H1 (cell line): ENCODE measurements around the gene LCP1. TPM values are rescaled to one million over a fixed set of nuclear protein-coding genes. Genes with fewer than 3 reads are reported as not detected.

Source experiments
- CTCF ChIA-PET: fragments of 300-600 bp; sonication (Branson Sonifier 250); formaldehyde crosslinking; loops from one replicate; lab custom pipeline; 2021; ENCODE audit not compliant: partially characterized antibody; lab: Charles Lee
- POLR2A ChIA-PET: fragments of 300-600 bp; sonication (Branson Sonifier 250); formaldehyde crosslinking; loops from one replicate; lab custom pipeline; 2021; ENCODE audit warnings: inconsistent platforms; ENCODE audit not compliant: partially characterized antibody; lab: Charles Lee
- DNase-seq, 2 experiments: peaks; one replicate each; pipeline versions ENCODE4 v3.0.0 to v3.0.0-alpha.2; 2010 to 2022; ENCODE audit warnings: low spot score in 2 of 2, low read depth in 1 of 2, mixed read lengths in 1 of 2
- FAIRE-seq: peaks from 2 replicates; lab custom pipeline; 2011; peaks lifted over from hg19 to GRCh38; lab: Jason Lieb, UNC
- H2AFZ ChIP-seq: 2 replicates; pipeline ENCODE4 v1.8.1; 2012; ENCODE audit warnings: low read length, inconsistent platforms
- H2AK5ac ChIP-seq: 2 replicates; pipeline ENCODE4 v1.6.1; 2013; ENCODE audit warnings: low read depth, low read length
- H2BK120ac ChIP-seq: replicated peaks from 2 replicates; pipeline ENCODE3; 2013; ENCODE audit warnings: low read depth, low read length, inconsistent platforms
- H2BK12ac ChIP-seq: 2 replicates; pipeline ENCODE4 v1.6.1; 2013; ENCODE audit warnings: low read depth, low read length
- H2BK15ac ChIP-seq: 2 replicates; pipeline ENCODE4 v1.6.1; 2013; ENCODE audit warnings: low read length
- H2BK20ac ChIP-seq: 2 replicates; pipeline ENCODE4 v1.6.1; 2013; ENCODE audit warnings: low read length
- H2BK5ac ChIP-seq: 2 replicates; pipeline ENCODE4 v1.6.1; 2013; ENCODE audit warnings: low read depth, low read length
- H3K14ac ChIP-seq: 2 replicates; pipeline ENCODE4 v1.6.1; 2013; ENCODE audit warnings: inconsistent platforms; ENCODE audit not compliant: insufficient read length
- H3K18ac ChIP-seq: 2 replicates; pipeline ENCODE4 v1.6.1; 2013; ENCODE audit warnings: low read length; ENCODE audit errors: extremely low read depth
- H3K23ac ChIP-seq: 2 replicates; pipeline ENCODE4 v1.6.1; 2013; ENCODE audit warnings: inconsistent platforms; ENCODE audit not compliant: insufficient read length
- H3K23me2 ChIP-seq: 2 replicates; pipeline ENCODE4 v1.6.1; 2013; ENCODE audit warnings: low read depth, low read length
- H3K27ac ChIP-seq: 2 replicates; pipeline ENCODE4 v1.6.1; 2011; ENCODE audit warnings: low read depth, low read length, inconsistent platforms
- H3K27me3 ChIP-seq, 4 experiments: replicated peaks in 1 of 4; 1 replicate in 1 of 4; 2 replicates in 3 of 4; pipeline versions ENCODE4 v1.6.1 to v1.8.1; 2011 to 2013; ENCODE audit warnings: low read length in 3 of 4, mild to moderate bottlenecking in 3 of 4, inconsistent platforms in 2 of 4, mixed read lengths in 2 of 4, moderate library complexity in 1 of 4; ENCODE audit not compliant: control insufficient read depth in 3 of 4, insufficient read depth in 3 of 4; ENCODE audit errors: extremely low read depth in 1 of 4
- H3K36me3 ChIP-seq, 4 experiments: 2 replicates each; pipeline versions ENCODE4 v1.6.1 to v1.8.1; 2011 to 2013; ENCODE audit warnings: mild to moderate bottlenecking in 4 of 4, low read length in 3 of 4, moderate library complexity in 2 of 4, control low read depth in 1 of 4, inconsistent platforms in 1 of 4; ENCODE audit not compliant: insufficient read depth in 4 of 4, control insufficient read depth in 2 of 4
- H3K4ac ChIP-seq: replicated peaks from 2 replicates; pipeline ENCODE3; 2013; ENCODE audit warnings: low read length, low read depth, mixed read lengths, inconsistent platforms; ENCODE audit not compliant: insufficient read length
- H3K4me1 ChIP-seq, 4 experiments: replicated peaks in 1 of 4; 1 replicate in 1 of 4; 2 replicates in 3 of 4; pipeline versions ENCODE4 v1.6.1 to v1.8.1; 2011 to 2013; ENCODE audit warnings: low read length in 3 of 4, inconsistent platforms in 2 of 4, mixed read lengths in 1 of 4; ENCODE audit not compliant: insufficient read depth in 4 of 4, control insufficient read depth in 3 of 4
- H3K4me2 ChIP-seq, 2 experiments: 2 replicates each; pipeline versions ENCODE4 v1.6.1 to v1.8.1; 2011 to 2013; ENCODE audit warnings: low read depth in 2 of 2, low read length in 2 of 2, control low read depth in 1 of 2, inconsistent platforms in 1 of 2, mild to moderate bottlenecking in 1 of 2; ENCODE audit not compliant: insufficient read depth in 1 of 2
- H3K4me3 ChIP-seq, 4 experiments: fragments of 200-600, 300-600 bp in 1 of 4; sonication (generic), shearing (Covaris generic), sonication (Bioruptor Twin) in 1 of 4; 2 replicates each; pipeline versions ENCODE4 v1.5.1 to v1.8.1; 2011 to 2016; ENCODE audit warnings: low read length in 4 of 4, low read depth in 3 of 4, control low read depth in 2 of 4, inconsistent platforms in 2 of 4, mild to moderate bottlenecking in 2 of 4, mixed read lengths in 1 of 4, moderate library complexity in 1 of 4; ENCODE audit not compliant: insufficient read depth in 2 of 4; ENCODE audit errors: extremely low read depth in 1 of 4
- H3K56ac ChIP-seq: replicated peaks from 2 replicates; pipeline ENCODE3; 2013; ENCODE audit warnings: low read depth, mild to moderate bottlenecking, mixed read lengths, low read length, inconsistent platforms; ENCODE audit not compliant: insufficient read length
- H3K79me1 ChIP-seq: 2 replicates; pipeline ENCODE4 v1.6.1; 2013; ENCODE audit warnings: low read depth, low read length, control low read depth
- H3K79me2 ChIP-seq, 2 experiments: 2 replicates each; pipeline versions ENCODE4 v1.6.1 to v1.8.1; 2012 to 2013; ENCODE audit warnings: low read length in 2 of 2, mild to moderate bottlenecking in 2 of 2, inconsistent platforms in 1 of 2; ENCODE audit not compliant: insufficient read depth in 2 of 2, control insufficient read depth in 1 of 2
- H3K9ac ChIP-seq, 4 experiments: replicated peaks in 1 of 4; 1 replicate in 1 of 4; 2 replicates in 3 of 4; pipeline versions ENCODE4 v1.6.1 to v1.8.1; 2011 to 2013; ENCODE audit warnings: low read depth in 3 of 4, low read length in 3 of 4, control low read depth in 2 of 4, mild to moderate bottlenecking in 2 of 4, moderate library complexity in 2 of 4, inconsistent platforms in 1 of 4; ENCODE audit errors: extremely low read depth in 1 of 4
- H3K9me3 ChIP-seq, 2 experiments: 2 replicates each; pipeline versions ENCODE4 v1.6.1 to v1.8.1; 2012 to 2013; ENCODE audit warnings: mild to moderate bottlenecking in 2 of 2, moderate library complexity in 2 of 2, control low read depth in 1 of 2, inconsistent platforms in 1 of 2, low read depth in 1 of 2, low read length in 1 of 2, mixed read lengths in 1 of 2; ENCODE audit not compliant: insufficient read depth in 2 of 2
- H4K20me1 ChIP-seq, 2 experiments: replicated peaks in 1 of 2; 2 replicates each; pipeline versions ENCODE3 to v1.8.1; 2011 to 2013; ENCODE audit warnings: inconsistent platforms in 2 of 2, low read length in 2 of 2, mild to moderate bottlenecking in 1 of 2; ENCODE audit not compliant: insufficient read depth in 2 of 2, control insufficient read depth in 1 of 2
- H4K5ac ChIP-seq: 2 replicates; pipeline ENCODE4 v1.6.1; 2013; ENCODE audit warnings: low read length, low read depth, mixed read lengths, inconsistent platforms; ENCODE audit not compliant: insufficient read length
- H4K8ac ChIP-seq: 2 replicates; pipeline ENCODE4 v1.8.0; 2013; ENCODE audit warnings: mild to moderate bottlenecking, moderate library complexity, low read length, inconsistent platforms; ENCODE audit not compliant: insufficient read depth; ENCODE audit errors: extremely low read depth
- H4K91ac ChIP-seq: replicated peaks from 2 replicates; pipeline ENCODE3; 2013; ENCODE audit warnings: low read length, mixed read lengths, inconsistent platforms; ENCODE audit not compliant: insufficient read length
- CBX8 ChIP-seq: fragments of 300-800, 300-1000 bp; sonication (generic); IDR thresholded peaks from 2 replicates; pipeline ENCODE4 v1.7.1; 2016; ENCODE audit warnings: low read depth, low read length, borderline replicate concordance
- EZH2 ChIP-seq: fragments of 200-600 bp; sonication (generic); IDR thresholded peaks from 2 replicates; pipeline ENCODE4 v1.7.1; 2012; ENCODE audit warnings: low read depth, mild to moderate bottlenecking, moderate library complexity, low read length, inconsistent platforms; ENCODE audit not compliant: severe bottlenecking
- FOSL1 ChIP-seq: IDR thresholded peaks from 2 replicates; pipeline ENCODE4 v1.6.1; 2011; ENCODE audit warnings: mild to moderate bottlenecking, low read depth, low read length, moderate library complexity; ENCODE audit not compliant: insufficient read depth
- HDAC6 ChIP-seq: IDR thresholded peaks from one replicate; pipeline ENCODE4 v1.7.1; 2012; ENCODE audit warnings: low read depth, mild to moderate bottlenecking, inconsistent platforms, low read length, moderate library complexity
- POLR2A ChIP-seq, 2 experiments: IDR thresholded peaks; 1 replicate in 1 of 2; 2 replicates in 1 of 2; pipeline ENCODE4 v1.6.1; 2011; ENCODE audit warnings: low read depth in 2 of 2, low read length in 2 of 2, mild to moderate bottlenecking in 2 of 2; ENCODE audit errors: control extremely low read depth in 1 of 2
- SP1 ChIP-seq: IDR thresholded peaks from 2 replicates; pipeline ENCODE4 v1.6.1; 2011; ENCODE audit warnings: low read depth, low read length
- SUZ12 ChIP-seq: fragments of 200-600 bp; sonication (generic); IDR thresholded peaks from 2 replicates; pipeline ENCODE4 v1.6.1; 2012; ENCODE audit warnings: mild to moderate bottlenecking, inconsistent platforms, low read length, moderate library complexity, mixed read lengths
- TCF12 ChIP-seq: IDR thresholded peaks from 2 replicates; pipeline ENCODE4 v1.6.1; 2011; ENCODE audit warnings: low read depth, mild to moderate bottlenecking, low read length
- ZNF274 ChIP-seq: IDR thresholded peaks from 2 replicates; pipeline ENCODE4 v1.7.0; 2012; ENCODE audit warnings: low read length, borderline replicate concordance; ENCODE audit errors: extremely low read depth
- WGBS, 2 experiments: shearing (Covaris generic) in 1 of 2; methylation state at CpG; one replicate each; pipeline versions ENCODE4 v1.1.6 to v1.1.7; 2013 to 2015; ENCODE audit warnings: low lambda C conversion rate in 2 of 2, mixed read lengths in 2 of 2, inconsistent platforms in 1 of 2, low coverage in 1 of 2, missing lambda C conversion rate in 1 of 2; ENCODE audit not compliant: insufficient replicate concordance in 2 of 2, insufficient coverage in 1 of 2, insufficient read length in 1 of 2; ENCODE audit errors: extremely low coverage in 1 of 2, missing lambda C conversion rate in 1 of 2; 5-methylcytosine and 5-hydroxymethylcytosine counted together
- polyA plus RNA-seq, 7 experiments: library from polyadenylated mRNA; depleted of rRNA in 3 of 7; stranded (reverse) in 5 of 7; unstranded in 2 of 7; fragments of >200 nt in 5 of 7; fragments of 200-250 nt in 2 of 7; gene quantifications; 1 replicate in 5 of 7; 2 replicates in 1 of 7; 4 replicates in 1 of 7; pipeline versions ENCODE4 v1.2.1 to v1.2.3, GENCODE V29; 2011 to 2013; ENCODE audit warnings: missing spikeins in 2 of 7, mixed read lengths in 2 of 7
- total RNA-seq: library from RNA; stranded (reverse); fragmentation: NEBNext Ultra II Directional; extraction: Animal tissue kit (Norgen Biotek cat#: 25700); gene quantifications from 2 replicates; pipeline ENCODE4 v1.2.1, GENCODE V29; 2021

Gene LCP1
- total and polyA plus RNA-seq, 2 of the 8 experiments (the other 6 are each of a cell fraction or from before 2014, with no cell fraction given): 0.65 to 4.3 TPM

- H2BK120ac ChIP-seq: no peak overlapping the region
- no peaks in the 10 kb centered on the region for H3K4me1 ChIP-seq
- no peak overlapping the region for H3K18ac ChIP-seq
- no peak overlapping the region for H2BK5ac ChIP-seq
- H3K27me3 ChIP-seq: no peaks in the 10 kb centered on the region
- TF ChIP-seq EZH2 (no peak), HDAC6 (no peak), SUZ12 (no peak), TCF12 (no peak), SP1 (no peak), FOSL1 (no peak), POLR2A (IDR thresholded peaks at IDR 0.05; ENCODE audit: control extremely low read depth in 1 of 2, low read depth in 2 of 2, low read length in 2 of 2) (no peak), CBX8 (no peak), ZNF274 (no peak)
- H4K5ac ChIP-seq: no peak overlapping the region
- ChIA-PET CTCF (no interaction called here), POLR2A (no interaction called here)
- H2AFZ ChIP-seq: no peak overlapping the region
- H3K79me1 ChIP-seq: no peaks in the 10 kb centered on the region
- H3K4me3 ChIP-seq: no peak overlapping the region
- H3K36me3 ChIP-seq: no peaks in the 10 kb centered on the region
- no peak overlapping the region for H3K14ac ChIP-seq
- no peak overlapping the region for H4K8ac ChIP-seq
- no peak overlapping the region for H3K27ac ChIP-seq
- no peak overlapping the region for H3K4ac ChIP-seq
- H3K9me3 ChIP-seq: peaks cover 0 to 7% of the 10 kb centered on the region in 2 experiments; a peak in 1 of 4 replicates
- no peak overlapping the region for H3K56ac ChIP-seq
- no peak overlapping the region for H2BK15ac ChIP-seq
- H4K91ac ChIP-seq: no peak overlapping the region
- FAIRE-seq (no peak), DNase-seq (no peak)
- H2AK5ac ChIP-seq: no peak overlapping the region
- no peaks in the 10 kb centered on the region for H3K23me2 ChIP-seq
- no peak overlapping the region for H3K4me2 ChIP-seq
- H2BK20ac ChIP-seq: no peak overlapping the region
- H4K20me1 ChIP-seq: no peaks in the 10 kb centered on the region
- H3K79me2 ChIP-seq: no peaks in the 10 kb centered on the region
- H2BK12ac ChIP-seq: no peak overlapping the region
- no peak overlapping the region for H3K23ac ChIP-seq
- WGBS, 2 experiments: 93% methylated on average over 12 of the region's 12 CpGs; no CpG with 5 or more reads in 1 of the 2 experiments
- H3K9ac ChIP-seq: no peak overlapping the region
Observed at GRCh38 chr13:46086985-46087384, 95.0 kb downstream of the LCP1 start.
